HepG2 (cell line): ENCODE data around the gene BCAS4. TPM values are rescaled to one million over a fixed set of nuclear protein-coding genes. Genes with fewer than 3 reads are reported as not detected.
"Not testable (repeated sequence)": the region's sequence is repeated elsewhere in the genome, so short reads cannot be mapped to it uniquely, and the experiment has no call there.

ENCODE experiments used
- ARID5B ChIP-seq: IDR thresholded peaks from 2 replicates; pipeline ENCODE4 v1.4.0; 2020; ENCODE audit warnings: mild to moderate bottlenecking, missing genetic modification reagents
- FOXP4 ChIP-seq: sonication (generic); formaldehyde crosslinking; IDR thresholded peaks from 2 replicates; pipeline ENCODE4 v1.4.0; 2020; ENCODE audit warnings: missing genetic modification reagents
- GATAD2A ChIP-seq: IDR thresholded peaks from 2 replicates; pipeline ENCODE4 v1.6.1; 2016
- HMGXB4 ChIP-seq, 2 experiments: sonication (generic) in 1 of 2; formaldehyde crosslinking in 1 of 2; IDR thresholded peaks; 2 replicates each; pipeline versions ENCODE4 v1.4.0 to v1.6.1; 2018 to 2020; ENCODE audit warnings: missing genetic modification reagents in 2 of 2, borderline replicate concordance in 1 of 2, low read depth in 1 of 2, mild to moderate bottlenecking in 1 of 2, missing biosample characterization in 1 of 2
- NR2F6 ChIP-seq, 2 experiments: IDR thresholded peaks; 2 replicates each; pipeline ENCODE4 v1.6.1; 2016; ENCODE audit warnings: antibody characterized with exemption in 1 of 2, mild to moderate bottlenecking in 1 of 2
- ZMYM2 ChIP-seq: sonication (generic); formaldehyde crosslinking; IDR thresholded peaks from 2 replicates; pipeline ENCODE4 v1.8.0; 2022; ENCODE audit warnings: mild to moderate bottlenecking, missing genetic modification reagents
- ZNF460 ChIP-seq: sonication (generic); formaldehyde crosslinking; IDR thresholded peaks from 2 replicates; pipeline ENCODE4 v1.5.1; 2020; ENCODE audit warnings: missing genetic modification reagents, mild to moderate bottlenecking, borderline replicate concordance
- ZNF510 ChIP-seq: sonication (generic); formaldehyde crosslinking; IDR thresholded peaks from 2 replicates; pipeline ENCODE4 v1.4.0; 2020; ENCODE audit warnings: low read depth, mild to moderate bottlenecking, missing genetic modification reagents
- ZNF646 ChIP-seq: sonication (generic); formaldehyde crosslinking; IDR thresholded peaks from 2 replicates; pipeline ENCODE4 v1.9.0; 2021; ENCODE audit warnings: mild to moderate bottlenecking, missing genetic modification reagents
- polyA plus RNA-seq, 8 experiments: library from polyadenylated mRNA; depleted of rRNA in 3 of 8; stranded (reverse) in 7 of 8; unstranded in 1 of 8; fragments of >200 nt; fragmentation: Illumina TruSeq in 4 of 8; extraction: Trizol in 4 of 8; gene quantifications; 2 replicates each; pipeline versions ENCODE4 v1.2.1 to v1.2.3, GENCODE V29; 2011 to 2016; ENCODE audit warnings: low read depth in 4 of 8, missing spikeins in 1 of 8, mixed read lengths in 1 of 8; ENCODE audit not compliant: insufficient read depth in 1 of 8
- total RNA-seq, 5 experiments: library from RNA; depleted of rRNA; stranded (reverse); fragments of >200 nt; fragmentation: Illumina TruSeq; extraction: Trizol; gene quantifications; 2 replicates each; pipeline ENCODE4 v1.2.3, GENCODE V29; 2016; ENCODE audit warnings: low read depth in 1 of 5
- TF ChIP-seq, protein P1 (sequence below): sonication (generic); formaldehyde crosslinking; IDR thresholded peaks from 2 replicates; pipeline ENCODE4 v1.4.0; 2020; ENCODE audit warnings: missing genetic modification reagents

Gene BCAS4
- total and polyA plus RNA-seq, 2 of the 13 experiments (the other 11 are each of a cell fraction or from before 2014, with no cell fraction given): 7.2 to 8.0 TPM

GRCh38 chr20:50793575-50794016, 1.3 kb upstream of the BCAS4 start (continued):
- peak; percentile 35 to 69; a peak in 1 of 4 replicates for TF ChIP-seq HMGXB4 (CRISPR knock-in tag; IDR thresholded peaks at IDR 0.05; ENCODE audit: borderline replicate concordance in 1 of 2, low read depth in 1 of 2)
- peak; percentile 92 for TF ChIP-seq ZMYM2 (CRISPR knock-in tag)
- peak; percentile 34; the same call in 1 of the 2 replicates for TF ChIP-seq ARID5B (CRISPR knock-in tag)
- peak; percentile 95 for TF ChIP-seq ZNF460 (CRISPR knock-in tag)
- peak; percentile 2; the same call in 1 of the 2 replicates for TF ChIP-seq NR2F6 (IDR thresholded peaks at IDR 0.05)
- TF ChIP-seq NR2F6 (CRISPR knock-in tag; IDR thresholded peaks at IDR 0.05): not testable (repeated sequence)
- TF ChIP-seq, protein P1, sequence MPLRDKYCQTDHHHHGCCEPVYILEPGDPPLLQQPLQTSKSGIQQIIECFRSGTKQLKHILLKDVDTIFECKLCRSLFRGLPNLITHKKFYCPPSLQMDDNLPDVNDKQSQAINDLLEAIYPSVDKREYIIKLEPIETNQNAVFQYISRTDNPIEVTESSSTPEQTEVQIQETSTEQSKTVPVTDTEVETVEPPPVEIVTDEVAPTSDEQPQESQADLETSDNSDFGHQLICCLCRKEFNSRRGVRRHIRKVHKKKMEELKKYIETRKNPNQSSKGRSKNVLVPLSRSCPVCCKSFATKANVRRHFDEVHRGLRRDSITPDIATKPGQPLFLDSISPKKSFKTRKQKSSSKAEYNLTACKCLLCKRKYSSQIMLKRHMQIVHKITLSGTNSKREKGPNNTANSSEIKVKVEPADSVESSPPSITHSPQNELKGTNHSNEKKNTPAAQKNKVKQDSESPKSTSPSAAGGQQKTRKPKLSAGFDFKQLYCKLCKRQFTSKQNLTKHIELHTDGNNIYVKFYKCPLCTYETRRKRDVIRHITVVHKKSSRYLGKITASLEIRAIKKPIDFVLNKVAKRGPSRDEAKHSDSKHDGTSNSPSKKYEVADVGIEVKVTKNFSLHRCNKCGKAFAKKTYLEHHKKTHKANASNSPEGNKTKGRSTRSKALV (CRISPR knock-in tag): peak; percentile 60; the same call in 1 of the 2 replicates
- 0 out of 2 replicates have a peak, but pooled peaks have one; percentile 6 for TF ChIP-seq ZNF510
- TF ChIP-seq FOXP4 (CRISPR knock-in tag): peak; percentile 57
- 0 out of 2 replicates have a peak, but pooled peaks have one; percentile 33 for TF ChIP-seq ZNF646 (CRISPR knock-in tag)
- TF ChIP-seq GATAD2A (CRISPR knock-in tag): 0 out of 2 replicates have a peak, but pooled peaks have one; percentile 27
